B cell (primary cell): Measurements from ENCODE around the gene TMEM109.

Experiments
- CTCF ChIP-seq: fragments of 200-600 bp; IDR thresholded peaks from one replicate; pipeline ENCODE4 v1.8.0; 2022; ENCODE audit warnings: antibody characterized with exemption, mild to moderate bottlenecking
- EZH2 ChIP-seq: IDR thresholded peaks from 2 replicates; pipeline ENCODE4 v1.6.1; 2012; ENCODE audit warnings: borderline replicate concordance, low read depth, mild to moderate bottlenecking, moderate library complexity, low read length; ENCODE audit not compliant: insufficient read depth, poor library complexity, severe bottlenecking

GRCh38 chr11:60954421-60954820, 40.5 kb downstream of the TMEM109 start:
- TF ChIP-seq CTCF (no peak), EZH2 (no peak)
